Activated naive CD4-positive, alpha-beta T cell treated with anti-CD3 and anti-CD28 coated beads, Interleukin-2, amount 50 U/mL, for 16 hours (primary cell): ENCODE measurements around the gene LRFN2.

Source experiments
- DNase-seq: peaks from one replicate; pipeline ENCODE4 v3.0.0-alpha.2; 2020

LRFN2 gene

GRCh38 chr6:40341726-40342125 lies 245.4 kb downstream of the LRFN2 start:
- no peak for DNase-seq
